Central memory CD4-positive, alpha-beta T cell (primary cell): Measurements from ENCODE around the gene ZNF747.
"Not testable (repeated sequence)": the region's sequence is repeated elsewhere in the genome, so short reads cannot be mapped to it uniquely, and the experiment has no call there.

ENCODE experiments used
- DNase-seq: peaks from one replicate; pipeline ENCODE4 v3.0.0; 2022

ZNF747 gene

GRCh38 chr16:30533748-30534367 lies 800 bp downstream of the ZNF747 start:
- no peak for DNase-seq

DNA sequence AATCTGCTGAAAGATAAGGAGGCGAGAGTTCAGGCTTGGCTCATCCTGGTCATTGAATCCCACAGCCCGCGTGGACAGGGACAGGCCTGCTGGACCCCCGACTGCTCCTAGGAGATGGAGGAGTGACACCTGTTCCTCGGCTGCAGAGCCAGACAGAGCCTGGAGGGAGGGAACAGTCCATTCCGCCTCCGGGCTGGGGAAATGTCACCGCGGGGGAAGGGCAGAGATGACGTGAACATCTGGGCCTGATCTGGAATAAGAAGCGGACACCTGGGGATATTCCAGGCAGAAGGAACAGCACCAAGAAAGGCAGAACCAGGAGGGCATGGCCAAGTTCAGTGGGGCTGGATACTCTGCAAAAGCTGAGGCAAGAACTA lies 1.5 kb downstream of the ZNF747 start:
- DNase-seq = no peak

- DNase-seq = no peak
These were observed 2.1 kb downstream of the ZNF747 start for GRCh38 chr16:30532285-30533145.

GRCh38 chr16:30530163-30531037 lies 4.3 kb downstream of the ZNF747 start:
- DNase-seq = peak; percentile 61

GRCh38 chr16:30528799-30529457 lies 5.7 kb downstream of the ZNF747 start:
- no peak for DNase-seq

- DNase-seq = no peak
These were observed 7.0 kb downstream of the ZNF747 start for GRCh38 chr16:30527635-30528178.

GRCh38 chr16:30526823-30527634 lies 7.6 kb downstream of the ZNF747 start:
- peak; percentile 81 for DNase-seq

DNA sequence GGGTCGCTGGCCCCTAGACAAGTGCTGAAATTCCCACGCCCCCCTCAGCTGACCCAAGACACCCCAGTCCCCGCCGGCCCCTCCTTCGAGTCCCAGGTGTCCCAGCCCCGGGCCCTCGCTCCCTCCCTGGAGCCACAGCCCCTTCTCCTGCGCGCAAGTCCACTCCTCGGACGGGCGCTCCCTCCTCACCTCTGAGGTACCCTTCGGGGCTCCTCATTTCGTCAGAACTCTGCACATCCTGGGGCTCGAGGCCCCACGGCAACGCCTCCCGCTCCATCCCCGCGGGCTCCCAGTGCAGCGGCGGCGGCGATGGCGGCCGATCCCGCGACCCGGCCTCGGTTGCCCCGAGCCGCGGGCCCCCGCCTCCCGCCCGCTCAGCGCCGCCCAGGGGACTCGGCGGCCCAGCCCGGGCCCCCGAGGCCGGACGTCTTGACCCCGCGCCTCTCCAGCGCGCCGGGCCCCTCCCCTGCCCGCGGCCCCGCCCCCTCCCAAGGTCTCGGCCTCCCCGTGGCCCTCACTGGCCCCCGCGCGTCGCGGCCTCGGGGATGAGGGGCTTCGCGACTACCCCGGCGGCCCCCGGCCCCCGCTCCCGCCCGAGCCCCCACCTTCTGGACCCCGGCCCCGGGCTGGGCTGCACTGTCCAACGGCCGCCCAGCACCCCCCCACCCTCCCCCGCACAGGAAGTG lies 8.4 kb downstream of the ZNF747 start, which contains the start of gene ZNF768:
Gene ZNF768, minus strand, starts transcription at position 430 of the 686 bp plus-strand sequence. Its CDS starts 153 bp downstream, at position 277.
- peak; percentile 15 for DNase-seq

DNA sequence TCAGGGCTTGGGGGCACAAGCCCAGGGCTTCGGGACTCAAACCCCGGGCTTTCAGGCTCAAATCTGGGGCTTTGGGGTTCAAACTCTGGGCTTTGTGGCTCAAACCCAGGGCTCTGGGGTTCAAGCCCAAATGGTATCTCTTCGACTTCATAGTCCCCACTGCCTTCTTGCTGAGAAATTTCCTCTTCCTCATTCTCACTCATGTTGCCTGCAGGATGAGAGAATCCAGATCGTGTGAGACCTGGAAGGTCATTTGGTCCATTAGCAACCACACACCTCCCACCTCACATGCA lies 8.9 kb downstream of the ZNF747 start:
- no peak for DNase-seq

DNA sequence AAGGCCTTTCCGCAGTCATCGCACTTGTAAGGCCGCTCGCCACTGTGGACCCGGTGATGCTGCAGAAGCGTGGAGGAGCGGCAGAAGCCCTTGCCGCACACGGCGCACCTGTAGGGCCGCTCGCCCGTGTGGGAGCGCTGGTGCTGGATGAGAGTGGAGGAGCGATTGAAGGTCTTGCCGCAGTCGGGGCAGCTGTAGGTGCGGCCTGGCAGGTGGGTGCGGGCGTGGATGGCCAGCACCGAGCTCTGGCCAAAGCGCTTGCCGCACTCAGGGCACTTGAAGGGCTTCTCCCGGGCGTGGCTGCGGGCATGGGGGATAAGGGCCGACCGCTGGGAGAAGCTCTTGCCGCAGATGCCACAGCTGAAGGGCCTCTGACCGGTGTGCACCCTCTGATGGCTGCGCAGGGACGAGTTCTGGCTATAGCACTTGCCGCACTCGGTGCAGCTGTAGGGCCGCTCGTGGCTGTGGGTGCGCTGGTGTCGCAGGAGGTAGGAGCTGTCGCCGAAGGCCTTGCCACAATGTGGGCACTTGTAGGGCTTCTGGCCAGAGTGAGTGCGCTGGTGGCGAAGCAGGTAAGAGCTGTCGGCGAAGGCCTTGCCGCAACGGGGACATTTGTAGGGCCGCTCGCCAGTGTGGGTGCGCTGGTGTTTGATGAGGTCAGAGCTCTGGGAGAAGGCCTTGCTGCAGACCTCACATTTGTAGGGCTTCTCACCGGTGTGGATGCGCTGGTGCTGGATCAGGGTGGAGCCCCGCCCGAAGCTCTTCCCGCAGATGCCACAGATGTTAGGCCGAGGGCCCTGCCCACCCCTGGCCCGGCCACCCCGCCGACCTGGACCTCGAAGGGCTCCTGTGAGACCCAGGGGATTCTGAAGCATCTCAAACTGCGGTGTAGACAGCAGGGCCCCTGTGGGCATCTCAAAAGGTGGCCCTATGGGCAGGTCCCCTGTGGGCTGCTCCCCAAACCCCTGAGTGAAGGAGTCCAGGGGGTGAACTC lies 9.8 kb downstream of the ZNF747 start:
- no peak for DNase-seq

DNA sequence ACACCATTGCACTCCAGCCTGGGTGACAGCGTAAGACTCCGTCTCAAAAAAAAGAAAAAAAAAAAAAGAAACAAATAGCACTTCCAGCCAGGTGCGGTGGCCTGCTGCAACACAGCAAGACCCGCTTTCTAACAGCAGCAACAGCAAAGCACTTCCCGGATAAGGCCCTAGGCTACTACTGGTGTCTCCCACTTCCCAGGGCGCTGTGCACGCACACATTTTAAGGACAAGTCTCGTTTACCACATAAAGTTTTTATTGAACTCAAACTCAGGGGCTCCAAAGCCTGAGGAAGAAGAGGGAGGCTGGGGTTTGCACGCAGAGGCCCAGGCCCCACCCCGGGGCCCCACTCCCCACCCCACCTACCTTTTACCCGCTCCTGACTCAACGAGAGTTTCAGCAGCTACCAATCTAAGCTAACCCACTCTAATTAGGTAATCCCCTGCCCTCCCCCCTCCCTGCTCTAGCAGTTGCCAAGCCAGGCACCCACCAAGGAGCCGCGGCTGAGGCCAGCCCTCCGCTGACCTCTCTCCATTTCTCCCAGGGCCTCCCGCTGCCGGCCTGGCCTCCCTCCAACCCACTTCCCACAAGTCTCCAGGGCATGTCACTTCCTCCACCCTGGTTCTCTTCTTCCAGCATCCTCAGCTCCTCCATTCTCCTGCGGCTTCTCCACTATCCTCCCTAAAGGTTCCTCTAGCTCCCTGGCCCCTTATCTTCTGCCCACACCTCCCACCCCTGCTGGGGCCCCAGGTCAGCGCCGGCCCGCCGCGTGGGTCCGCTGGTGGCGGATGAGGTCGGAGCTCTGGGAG lies 10.7 kb downstream of the ZNF747 start:
- DNase-seq = no peak

- not testable (repeated sequence) for DNase-seq
These were observed 11.8 kb downstream of the ZNF747 start for GRCh38 chr16:30522702-30523463.

GRCh38 chr16:30521873-30522641 lies 12.6 kb downstream of the ZNF747 start:
- no peak for DNase-seq

DNA sequence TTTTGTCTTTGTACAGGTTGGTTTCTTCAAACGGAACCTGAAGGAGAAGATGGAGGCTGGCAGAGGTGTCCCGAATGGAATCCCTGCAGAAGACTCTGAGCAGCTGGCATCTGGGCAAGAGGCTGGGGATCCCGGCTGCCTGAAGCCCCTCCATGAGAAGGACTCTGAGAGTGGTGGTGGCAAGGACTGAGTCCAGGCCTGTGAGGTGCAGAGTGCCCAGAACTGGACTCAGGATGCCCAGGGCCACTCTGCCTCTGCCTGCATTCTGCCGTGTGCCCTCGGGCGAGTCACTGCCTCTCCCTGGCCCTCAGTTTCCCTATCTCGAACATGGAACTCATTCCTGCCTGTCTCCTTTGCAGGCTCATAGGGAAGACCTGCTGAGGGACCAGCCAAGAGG lies 13.2 kb downstream of the ZNF747 start:
- DNase-seq = no peak

- DNase-seq = no peak
These were observed 15.3 kb downstream of the ZNF747 start for GRCh38 chr16:30519120-30520049.

DNA sequence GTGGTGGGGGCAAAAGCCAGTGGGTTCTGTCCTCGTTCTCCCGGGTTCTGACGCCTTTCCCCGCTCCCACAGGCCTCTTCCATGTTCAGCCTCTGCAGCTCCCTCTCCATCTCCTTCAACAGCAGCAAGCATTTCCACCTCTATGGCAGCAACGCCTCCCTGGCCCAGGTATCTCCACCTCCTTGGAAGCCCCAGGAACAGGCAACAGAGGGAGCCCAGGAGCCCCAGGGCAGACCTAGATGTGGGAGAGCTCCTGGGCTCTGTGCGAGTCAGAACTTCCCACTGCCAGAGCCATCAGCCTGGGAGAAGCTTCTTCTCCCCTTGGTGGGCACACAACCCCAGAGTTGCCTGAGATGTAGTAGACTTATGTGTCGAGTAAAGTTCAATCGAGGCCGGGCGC lies 16.1 kb downstream of the ZNF747 start:
- DNase-seq = no peak
